SK-N-MC (cell line): Measurements from ENCODE around the gene NNAT.

Source experiments
- DNase-seq: peaks from one replicate; pipeline ENCODE4 v3.0.0-alpha.2; 2011; ENCODE audit warnings: low read depth, low spot score
- H3K27ac ChIP-seq: fragments of 200-600 bp; sonication (generic); 2 replicates; pipeline ENCODE4 v1.5.1; 2016; ENCODE audit warnings: mixed run types
- H3K36me3 ChIP-seq: fragments of 200-600 bp; sonication (generic); 2 replicates; pipeline ENCODE4 v1.6.1; 2017; ENCODE audit warnings: antibody characterized with exemption, low read length, mixed read lengths; ENCODE audit not compliant: insufficient read depth
- H3K4me3 ChIP-seq: fragments of 200-600 bp; sonication (generic); 2 replicates; pipeline ENCODE4 v1.5.1; 2016
- H3K9ac ChIP-seq: fragments of 200-600 bp; sonication (generic); 2 replicates; pipeline ENCODE4 v1.8.0; 2017; ENCODE audit warnings: mixed run types, mixed read lengths; ENCODE audit not compliant: insufficient read length
- H3K9me3 ChIP-seq: fragments of 200-600 bp; sonication (generic); 2 replicates; pipeline ENCODE4 v1.6.1; 2017; ENCODE audit warnings: low read depth, mild to moderate bottlenecking, antibody characterized with exemption, low read length, moderate library complexity, mixed read lengths
- EZH2 ChIP-seq: fragments of 200-600 bp; sonication (generic); IDR thresholded peaks from one replicate; pipeline ENCODE4 v1.6.1; 2017; ENCODE audit warnings: antibody characterized with exemption
- FOXP2 ChIP-seq: optimal IDR thresholded peaks from 2 replicates; pipeline ENCODE3; 2011; ENCODE audit warnings: mild to moderate bottlenecking, moderate library complexity; ENCODE audit not compliant: insufficient read depth; ENCODE audit errors: extremely low read length, control extremely low read depth
- POLR2AphosphoS5 ChIP-seq: IDR thresholded peaks from 2 replicates; pipeline ENCODE4 v1.6.1; 2012; ENCODE audit warnings: mild to moderate bottlenecking, low read depth, low read length, borderline replicate concordance

NNAT gene

DNA sequence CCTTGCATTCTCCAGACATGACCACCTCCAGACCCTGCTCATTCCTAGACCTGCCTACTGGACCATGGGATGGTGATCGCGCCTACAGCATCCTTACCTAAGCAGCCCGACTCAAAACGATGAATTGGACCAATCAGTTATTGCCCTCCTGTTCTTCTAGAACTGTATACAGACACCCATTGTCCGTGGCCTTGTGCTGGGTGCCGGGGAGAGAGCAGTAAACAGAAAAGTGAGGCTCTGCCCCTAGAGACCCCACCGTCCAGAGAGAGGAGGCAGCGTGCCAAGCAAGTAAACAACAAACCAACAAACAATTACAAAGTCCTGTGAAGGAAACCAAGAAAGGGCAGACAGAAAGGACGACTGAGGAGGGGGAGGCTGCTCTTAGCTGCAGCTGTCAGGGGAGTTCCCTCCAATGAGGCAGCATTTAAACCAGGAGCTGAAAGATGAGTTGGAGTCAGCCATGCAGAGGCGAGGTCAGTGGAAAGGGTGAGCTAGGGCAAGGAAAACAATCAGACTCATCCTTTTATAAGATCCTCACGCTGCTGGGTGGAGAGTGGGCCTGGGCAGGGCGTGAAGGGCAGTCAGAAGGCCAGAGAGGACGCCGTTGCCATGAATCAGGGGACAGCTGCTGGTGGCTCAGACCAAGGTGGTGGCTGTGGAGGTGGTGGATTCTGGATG is 44.2 kb downstream of the NNAT start:
- Histone ChIP-seq H3K4me3 (no peak overlapping the region), H3K9ac (no peak overlapping the region), H3K27ac (no peak overlapping the region), H3K9me3 (no peaks in the 10 kb centered on the region), H3K36me3 (no peaks in the 10 kb centered on the region)
- TF ChIP-seq POLR2AphosphoS5 (no peak), EZH2 (no peak), FOXP2 (no peak)
- DNase-seq = no peak

DNA sequence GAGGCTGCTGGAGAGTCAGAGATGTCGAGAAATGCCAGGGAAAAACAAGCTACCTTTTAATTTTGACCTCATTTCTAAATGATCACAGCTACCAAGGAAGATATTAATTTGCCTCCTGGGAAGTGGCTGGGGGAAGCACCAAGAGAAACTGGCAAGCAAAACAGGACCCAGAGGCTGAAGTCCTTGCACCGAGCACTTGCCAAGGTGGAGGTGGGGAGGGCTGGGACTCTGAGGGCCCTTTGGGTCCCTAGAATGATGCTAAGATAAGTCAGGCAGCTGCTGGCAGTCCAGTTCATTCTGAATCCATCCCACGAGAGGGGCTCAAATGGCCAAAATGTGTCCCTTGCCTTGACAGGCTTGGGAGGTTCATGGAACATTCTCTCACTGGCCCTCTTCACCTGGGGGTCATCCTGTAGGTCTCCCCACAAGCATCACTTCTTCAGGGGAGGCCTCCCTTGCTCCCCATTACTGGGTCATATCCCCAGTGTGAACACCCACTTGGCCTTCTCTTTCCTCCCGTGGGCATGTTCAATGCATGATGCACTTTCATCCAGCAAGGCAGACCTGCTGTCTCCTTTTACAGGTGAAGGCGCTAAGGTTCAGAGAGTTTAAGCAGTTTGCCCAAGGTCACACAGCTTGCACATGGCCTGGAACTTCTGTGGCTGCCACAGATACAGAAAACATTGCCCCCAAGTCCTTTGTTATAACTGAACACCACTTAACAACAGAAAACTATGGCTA is 45.7 kb downstream of the NNAT start:
- no peak for DNase-seq
- TF ChIP-seq POLR2AphosphoS5 = no peak

GRCh38 chr20:37567331-37567665 is 46.2 kb downstream of the NNAT start:
- H3K9me3 ChIP-seq = no peaks in the 10 kb centered on the region
- no peak overlapping the region for H3K9ac ChIP-seq
- TF ChIP-seq EZH2 (no peak), FOXP2 (no peak), POLR2AphosphoS5 (no peak)
- DNase-seq = no peak
- peak overlapping the region; percentile 88 for H3K27ac ChIP-seq
- H3K4me3 ChIP-seq = peak overlapping the region; percentile 47
- no peaks in the 10 kb centered on the region for H3K36me3 ChIP-seq

More for the DNA sequence above, 45.7 kb downstream of the NNAT start:
- peak overlapping the region; percentile 88 for H3K27ac ChIP-seq
- no peaks in the 10 kb centered on the region for H3K9me3 ChIP-seq
- H3K36me3 ChIP-seq = no peaks in the 10 kb centered on the region
- peak overlapping the region; percentile 47 for H3K4me3 ChIP-seq
- H3K9ac ChIP-seq = no peak overlapping the region

- DNase-seq = peak; percentile 75
- no peaks in the 10 kb centered on the region for H3K36me3 ChIP-seq
- no peak overlapping the region for H3K9ac ChIP-seq
- no peaks in the 10 kb centered on the region for H3K9me3 ChIP-seq
- TF ChIP-seq EZH2 (no peak), FOXP2 (no peak), POLR2AphosphoS5 (0 out of 2 replicates have a peak, but pooled peaks have one; percentile 16)
- peak overlapping the region; percentile 47 for H3K4me3 ChIP-seq
- peak overlapping the region; percentile 73 for H3K27ac ChIP-seq
Observed at GRCh38 chr20:37567671-37568588, 46.9 kb downstream of the NNAT start.

DNA sequence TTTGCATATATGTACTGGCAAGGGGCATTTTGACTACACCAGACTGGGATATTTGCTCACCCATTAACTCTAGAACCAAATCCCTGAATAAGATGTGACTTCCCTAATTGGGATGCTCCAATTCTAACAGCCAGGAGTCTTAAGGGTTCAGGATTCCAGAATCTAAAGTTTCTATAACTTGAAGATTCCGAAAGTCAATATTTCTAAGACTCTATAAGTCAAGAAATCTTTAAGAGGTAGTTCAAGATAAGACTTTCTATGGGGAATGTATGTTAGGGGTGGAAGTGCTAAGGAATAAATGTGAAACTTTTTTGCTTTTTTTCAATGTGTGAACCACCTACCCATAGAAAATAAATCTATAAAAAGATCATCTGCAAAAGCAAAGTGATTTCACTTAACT is 49.4 kb downstream of the NNAT start:
- Histone ChIP-seq H3K27ac (no peak overlapping the region), H3K36me3 (no peaks in the 10 kb centered on the region), H3K4me3 (no peak overlapping the region), H3K9ac (no peak overlapping the region), H3K9me3 (no peaks in the 10 kb centered on the region)
- DNase-seq = no peak
- TF ChIP-seq EZH2 = no peak
- no peak for TF ChIP-seq FOXP2
- no peak for TF ChIP-seq POLR2AphosphoS5

DNA sequence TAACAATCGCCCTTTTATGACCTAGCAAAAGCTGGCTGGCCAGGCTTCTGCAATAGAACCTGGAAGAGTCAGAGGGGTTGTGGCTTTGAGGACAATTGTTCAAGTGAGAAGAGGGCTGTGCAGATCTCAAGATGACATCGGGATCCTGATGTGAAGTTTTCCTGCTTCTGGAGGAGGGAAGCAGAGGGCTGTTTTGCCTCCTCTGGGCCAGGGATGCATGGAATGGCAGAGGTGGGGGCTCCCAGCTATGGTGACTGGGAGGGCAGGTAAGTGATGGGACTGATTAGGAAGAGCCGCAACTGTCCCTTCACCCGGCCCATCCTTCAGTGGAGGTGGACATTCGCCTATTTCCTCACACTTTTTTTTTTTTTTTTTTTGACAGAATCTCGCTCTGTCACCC is 50.0 kb downstream of the NNAT start:
- H3K27ac ChIP-seq = no peak overlapping the region
- H3K9ac ChIP-seq = no peak overlapping the region
- no peak overlapping the region for H3K4me3 ChIP-seq
- H3K36me3 ChIP-seq = no peaks in the 10 kb centered on the region
- no peak for TF ChIP-seq EZH2
- TF ChIP-seq POLR2AphosphoS5 = no peak
- TF ChIP-seq FOXP2 = no peak
- no peaks in the 10 kb centered on the region for H3K9me3 ChIP-seq
- no peak for DNase-seq
